CD4-positive, alpha-beta T cell (primary cell): Measurements from ENCODE around the gene PPP1R9A. TPM values are rescaled to one million over a fixed set of nuclear protein-coding genes. Genes with fewer than 3 reads are reported as not detected.

Source experiments
- ATAC-seq: fragments of 200-7000 bp; cut with Tn5 transposase; one replicate; pipeline ENCODE4 v1.10.0; 2022; ENCODE audit warnings: mild to moderate bottlenecking; ENCODE audit not compliant: poor library complexity
- CTCF ChIA-PET: fragments of 350-600 bp; sonication (Branson Sonifier 250); formaldehyde crosslinking; loops from one replicate; lab custom pipeline; 2021; ENCODE audit warnings: antibody characterized with exemption, inconsistent platforms; lab: Charles Lee
- POLR2A ChIA-PET: fragments of 350-600 bp; sonication (Branson Sonifier 250); formaldehyde crosslinking; loops from one replicate; lab custom pipeline; 2021; ENCODE audit warnings: antibody characterized with exemption, inconsistent platforms; lab: Charles Lee
- DNase-seq, 14 experiments: peaks; one replicate each; pipeline ENCODE4 v3.0.0-alpha.2; 2013 to 2020; ENCODE audit warnings: mixed read lengths in 2 of 14
- H3K27ac ChIP-seq, 2 donors: one replicate each; pipeline versions ENCODE4 v1.5.1 to v1.7.0; 2013; ENCODE audit warnings: low read length in 2 of 2, low read depth in 1 of 2, mild to moderate bottlenecking in 1 of 2
- H3K27me3 ChIP-seq, 2 experiments: 1 replicate in 1 of 2; 2 replicates in 1 of 2; pipeline versions ENCODE4 v1.6.1 to v1.7.0; 2013; ENCODE audit warnings: low read length in 2 of 2, control low read depth in 1 of 2, mild to moderate bottlenecking in 1 of 2, moderate library complexity in 1 of 2; ENCODE audit not compliant: insufficient read depth in 2 of 2, control insufficient read depth in 1 of 2
- H3K36me3 ChIP-seq: one replicate; pipeline ENCODE4 v1.6.1; 2013; ENCODE audit warnings: low read length, control low read depth; ENCODE audit not compliant: insufficient read depth
- H3K4me1 ChIP-seq: one replicate; pipeline ENCODE4 v1.6.1; 2013; ENCODE audit warnings: low read length, control low read depth; ENCODE audit not compliant: insufficient read depth
- H3K4me3 ChIP-seq: one replicate; pipeline ENCODE4 v1.5.1; 2013; ENCODE audit warnings: mild to moderate bottlenecking, low read length, moderate library complexity
- H3K9me3 ChIP-seq, 2 experiments: 1 replicate in 1 of 2; 2 replicates in 1 of 2; pipeline versions ENCODE4 v1.6.1 to v1.7.0; 2013; ENCODE audit warnings: low read length in 2 of 2, mild to moderate bottlenecking in 2 of 2, control low read depth in 1 of 2, moderate library complexity in 1 of 2; ENCODE audit not compliant: control insufficient read depth in 1 of 2, insufficient read depth in 1 of 2
- H3K27ac Mint-ChIP-seq: one replicate; pipeline ENCODE4 v1.8.0; 2020; ENCODE audit warnings: mixed read lengths
- H3K27me3 Mint-ChIP-seq: one replicate; pipeline ENCODE4 v1.8.0; 2021; ENCODE audit warnings: mixed read lengths
- H3K36me3 Mint-ChIP-seq: one replicate; pipeline ENCODE4 v1.8.0; 2021; ENCODE audit warnings: low read depth, mixed read lengths
- H3K4me1 Mint-ChIP-seq: one replicate; pipeline ENCODE4 v1.8.0; 2021; ENCODE audit warnings: low read depth, mixed read lengths
- H3K4me3 Mint-ChIP-seq: one replicate; pipeline ENCODE4 v1.8.0; 2020; ENCODE audit warnings: mild to moderate bottlenecking, mixed read lengths
- H3K9me3 Mint-ChIP-seq: one replicate; pipeline ENCODE4 v1.8.0; 2020; ENCODE audit warnings: mixed read lengths
- intact Hi-C, 2 experiments: fragments of 100-400 bp; cut with DNase I in 1 of 2; cut with micrococcal nuclease in 1 of 2; formaldehyde crosslinking; loops; one replicate each; pipeline versions ENCODE4 v1.15.1 to v1.9.0; 2023 to 2025; cut with DNase I, micrococcal nuclease
- total RNA-seq, 174 experiments: library from RNA in 2 of 174; stranded (reverse) in 2 of 174; gene quantifications; one replicate each; pipeline ENCODE4 v1.2.3 and lab custom pipeline; 2021 to 2026
- TF ChIP-seq, protein P1 (sequence below): fragments of 200-600 bp; IDR thresholded peaks from one replicate; pipeline ENCODE4 v1.8.0; 2022; ENCODE audit warnings: antibody characterized with exemption, mild to moderate bottlenecking

PPP1R9A gene
- total RNA-seq, 2 experiments from 2014 or later: not detected

DNA sequence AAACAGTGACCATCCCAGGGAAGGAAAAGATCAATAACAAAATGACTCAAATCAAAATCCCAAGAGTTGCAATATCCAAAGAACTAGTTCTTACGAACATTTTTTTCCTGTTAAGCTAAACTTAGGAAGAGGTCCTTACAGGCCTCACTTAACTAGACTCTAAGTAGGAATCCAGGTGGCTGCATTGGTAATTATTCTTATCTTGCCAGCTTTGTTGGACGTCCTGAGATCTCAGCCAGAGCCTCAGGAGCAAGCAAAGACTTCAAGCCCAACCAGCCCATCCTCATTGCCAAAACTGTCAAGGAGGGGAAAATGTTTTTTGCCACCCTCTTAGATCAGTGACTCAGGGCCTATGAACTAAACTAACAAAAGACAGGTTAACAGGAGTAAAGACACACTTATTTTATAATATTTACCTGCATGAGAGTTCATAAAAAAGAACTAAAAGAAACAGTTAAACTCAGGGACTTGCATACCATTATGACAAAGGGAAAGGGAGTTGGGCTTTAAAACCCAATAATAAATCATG, 18.3 kb upstream of the PPP1R9A start:
- CTCF ChIA-PET: no interaction called here
- H3K27ac Mint-ChIP-seq: no peak overlapping the region

DNA sequence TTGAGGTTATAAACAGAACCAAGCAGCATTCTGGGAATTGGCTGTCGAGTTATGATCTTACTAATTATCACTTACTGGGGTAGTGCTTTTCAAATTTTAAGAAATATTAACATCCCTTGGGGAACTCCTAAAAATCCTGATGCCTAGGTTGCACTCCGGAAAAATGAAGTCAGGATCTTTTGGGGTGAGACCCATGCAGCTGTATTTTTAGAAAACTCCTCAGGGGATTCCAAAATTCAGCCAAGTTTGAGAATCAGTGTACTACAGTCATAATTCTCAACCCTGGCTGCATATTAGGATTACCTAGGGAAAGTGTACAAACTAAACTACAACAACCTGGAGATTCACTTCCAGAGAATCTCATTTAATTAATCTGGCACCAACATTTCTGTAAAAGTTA, 17.2 kb upstream of the PPP1R9A start:
- Mint-ChIP-seq H3K27me3 (peaks cover 7% of the 10 kb centered on the region), H3K27ac (no peak overlapping the region), H3K9me3 (no peaks in the 10 kb centered on the region), H3K36me3 (no peaks in the 10 kb centered on the region), H3K4me1 (no peaks in the 10 kb centered on the region), H3K4me3 (no peak overlapping the region)
- ATAC-seq (no peak), DNase-seq (no peak)
- ChIA-PET POLR2A (no interaction called here), CTCF (no interaction called here)
- H3K27ac ChIP-seq: no peak overlapping the region
- H3K4me1 ChIP-seq: no peaks in the 10 kb centered on the region
- H3K36me3 ChIP-seq: no peaks in the 10 kb centered on the region
- TF ChIP-seq, protein P1, sequence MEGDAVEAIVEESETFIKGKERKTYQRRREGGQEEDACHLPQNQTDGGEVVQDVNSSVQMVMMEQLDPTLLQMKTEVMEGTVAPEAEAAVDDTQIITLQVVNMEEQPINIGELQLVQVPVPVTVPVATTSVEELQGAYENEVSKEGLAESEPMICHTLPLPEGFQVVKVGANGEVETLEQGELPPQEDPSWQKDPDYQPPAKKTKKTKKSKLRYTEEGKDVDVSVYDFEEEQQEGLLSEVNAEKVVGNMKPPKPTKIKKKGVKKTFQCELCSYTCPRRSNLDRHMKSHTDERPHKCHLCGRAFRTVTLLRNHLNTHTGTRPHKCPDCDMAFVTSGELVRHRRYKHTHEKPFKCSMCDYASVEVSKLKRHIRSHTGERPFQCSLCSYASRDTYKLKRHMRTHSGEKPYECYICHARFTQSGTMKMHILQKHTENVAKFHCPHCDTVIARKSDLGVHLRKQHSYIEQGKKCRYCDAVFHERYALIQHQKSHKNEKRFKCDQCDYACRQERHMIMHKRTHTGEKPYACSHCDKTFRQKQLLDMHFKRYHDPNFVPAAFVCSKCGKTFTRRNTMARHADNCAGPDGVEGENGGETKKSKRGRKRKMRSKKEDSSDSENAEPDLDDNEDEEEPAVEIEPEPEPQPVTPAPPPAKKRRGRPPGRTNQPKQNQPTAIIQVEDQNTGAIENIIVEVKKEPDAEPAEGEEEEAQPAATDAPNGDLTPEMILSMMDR: no peak
- H3K4me3 ChIP-seq: no peak overlapping the region
- H3K9me3 ChIP-seq: no peaks in the 10 kb centered on the region
- H3K27me3 ChIP-seq: no peaks in the 10 kb centered on the region
- intact Hi-C loops: no loop called here

More for the DNA sequence above, 18.3 kb upstream of the PPP1R9A start:
- no peak for ATAC-seq
- POLR2A ChIA-PET: no interaction called here
- no peaks in the 10 kb centered on the region for H3K9me3 ChIP-seq
- no peak for DNase-seq
- peaks cover 11% of the 10 kb centered on the region for H3K27me3 Mint-ChIP-seq
- no peak overlapping the region for H3K4me3 ChIP-seq
- no peak overlapping the region for H3K27ac ChIP-seq
- intact Hi-C loops: no loop called here
- no peaks in the 10 kb centered on the region for H3K4me1 Mint-ChIP-seq
- no peaks in the 10 kb centered on the region for H3K36me3 ChIP-seq
- H3K9me3 Mint-ChIP-seq: no peaks in the 10 kb centered on the region
- H3K36me3 Mint-ChIP-seq: no peaks in the 10 kb centered on the region
- no peaks in the 10 kb centered on the region for H3K27me3 ChIP-seq
- TF ChIP-seq, protein P1: no peak
- H3K4me3 Mint-ChIP-seq: no peak overlapping the region
- H3K4me1 ChIP-seq: no peaks in the 10 kb centered on the region

DNA sequence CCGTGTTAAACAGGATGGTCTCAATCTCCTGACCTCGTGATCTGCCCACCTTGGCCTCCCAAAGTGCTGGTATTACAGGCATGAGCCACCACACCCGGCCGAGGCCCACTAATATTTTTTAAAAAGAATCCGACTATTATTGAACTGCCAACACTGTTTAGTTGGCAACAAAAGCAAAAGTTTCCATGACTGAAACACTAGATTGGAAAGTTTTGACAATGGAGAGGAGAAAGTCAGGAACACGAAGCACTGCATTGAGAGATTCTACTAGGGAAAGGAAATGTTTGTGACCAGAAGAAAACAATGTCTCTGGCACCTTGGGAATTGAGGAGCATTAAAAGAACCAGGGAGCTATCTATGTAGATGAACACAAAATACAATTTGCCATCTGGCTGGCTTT, 13.7 kb upstream of the PPP1R9A start:
- TF ChIP-seq, protein P1: no peak
- H3K27me3 Mint-ChIP-seq: no peaks in the 10 kb centered on the region
- no peak overlapping the region for H3K4me3 Mint-ChIP-seq
- ChIA-PET CTCF (no interaction called here), POLR2A (no interaction called here)
- no peak for ATAC-seq
- H3K36me3 Mint-ChIP-seq: no peaks in the 10 kb centered on the region
- Histone ChIP-seq H3K9me3 (no peaks in the 10 kb centered on the region), H3K4me3 (no peak overlapping the region), H3K36me3 (no peaks in the 10 kb centered on the region), H3K4me1 (no peaks in the 10 kb centered on the region), H3K27ac (no peak overlapping the region), H3K27me3 (no peaks in the 10 kb centered on the region)
- H3K9me3 Mint-ChIP-seq: no peaks in the 10 kb centered on the region
- no peak overlapping the region for H3K27ac Mint-ChIP-seq
- intact Hi-C loops: no loop called here
- H3K4me1 Mint-ChIP-seq: no peaks in the 10 kb centered on the region
- no peak for DNase-seq
